Stimulated activated CD4-positive, alpha-beta T cell treated with anti-CD3 and anti-CD28 coated beads, Interleukin-1b, Interleukin-23, amount 100 ng/mL, for 1 hour (primary cell): ENCODE results near the gene CDKL2.
"Not testable (repeated sequence)": the region's sequence is repeated elsewhere in the genome, so short reads cannot be mapped to it uniquely, and the experiment has no call there.

Experiments used
- DNase-seq, 2 donors: peaks; one replicate each; pipeline ENCODE4 v3.0.0-alpha.2; 2020; ENCODE audit warnings: low read depth in 2 of 2

CDKL2 gene

DNA sequence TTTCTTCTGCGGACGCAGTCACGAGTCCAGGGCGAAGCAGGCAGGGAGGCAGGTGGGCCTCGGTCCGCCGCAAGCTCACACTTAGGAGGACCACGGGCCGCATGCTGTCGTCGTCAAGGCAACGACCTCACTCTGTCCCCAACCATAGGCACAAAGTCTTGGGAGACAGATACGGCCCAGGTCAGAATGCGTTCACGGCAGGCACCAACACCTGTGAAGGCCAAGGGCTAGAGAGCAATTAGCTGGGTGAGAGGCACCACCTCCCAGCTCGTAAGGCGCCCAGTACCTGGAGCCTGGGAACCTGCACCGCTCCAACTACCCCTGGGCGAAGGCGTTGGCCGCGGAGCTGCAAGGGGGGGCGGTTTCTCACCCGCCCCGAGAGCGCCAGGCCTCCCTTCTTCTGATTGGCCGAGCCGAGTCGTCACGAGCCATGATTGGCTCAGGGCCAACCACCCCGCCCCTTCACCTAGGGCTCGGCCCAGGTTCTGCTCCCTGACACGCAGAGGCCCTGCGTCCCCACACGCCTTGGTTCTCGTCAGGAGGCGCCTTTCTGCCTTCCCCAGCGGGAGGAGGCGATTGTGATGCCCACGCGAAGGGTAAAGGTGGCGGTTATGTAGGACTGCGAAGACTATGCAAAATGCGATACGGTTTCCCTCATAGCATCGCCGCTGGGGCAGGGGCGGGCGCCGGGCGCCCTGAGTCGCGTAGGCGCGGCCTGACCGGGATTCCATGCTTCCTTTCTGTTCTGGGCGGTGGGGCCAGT lies at the start of gene CDKL2:
TSS of gene CDKL2 (minus strand) at position 355 of the 763 bp plus-strand sequence. CDS start 4,540 bp downstream, outside the sequence.
- DNase-seq: peak; percentile 82 to 85

DNA sequence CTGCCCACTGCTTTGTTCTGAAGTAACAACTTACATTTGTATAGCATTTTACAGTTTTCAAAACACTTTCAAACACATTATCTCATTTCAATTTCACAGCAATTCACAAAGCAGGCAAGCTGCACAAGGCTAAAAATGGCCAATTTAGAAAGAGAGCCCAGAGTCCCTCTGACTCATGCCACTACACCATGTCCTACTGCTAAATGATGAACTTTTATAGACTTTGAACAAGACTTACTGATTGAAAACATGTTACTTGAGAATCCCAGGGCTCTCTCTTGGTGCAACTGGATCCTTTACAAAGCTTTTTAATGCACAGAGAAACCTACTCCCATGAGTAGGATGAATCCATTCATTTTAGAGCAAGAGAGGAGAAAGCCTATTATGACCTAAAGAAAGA lies 48.6 kb upstream of the CDKL2 start:
- DNase-seq: no peak

DNA sequence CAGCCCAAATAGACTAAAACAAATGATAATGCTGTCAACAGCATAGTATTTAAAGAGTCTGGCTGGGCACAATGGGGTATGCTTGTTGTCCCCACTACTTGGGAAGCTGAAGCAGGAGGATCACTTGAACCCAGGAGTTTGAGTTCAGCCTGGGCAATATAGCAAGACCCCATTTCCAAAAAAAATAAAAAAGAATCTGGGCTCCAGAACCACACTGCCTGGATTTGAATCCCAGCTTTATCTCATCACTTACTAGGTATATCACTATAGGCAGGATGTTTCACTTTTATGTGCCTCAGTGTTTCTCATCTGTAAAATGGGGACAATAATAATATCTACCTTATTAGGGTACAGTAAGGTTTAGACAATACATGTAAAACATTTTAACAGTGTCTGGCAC lies 48.1 kb upstream of the CDKL2 start:
- no peak for DNase-seq

DNA sequence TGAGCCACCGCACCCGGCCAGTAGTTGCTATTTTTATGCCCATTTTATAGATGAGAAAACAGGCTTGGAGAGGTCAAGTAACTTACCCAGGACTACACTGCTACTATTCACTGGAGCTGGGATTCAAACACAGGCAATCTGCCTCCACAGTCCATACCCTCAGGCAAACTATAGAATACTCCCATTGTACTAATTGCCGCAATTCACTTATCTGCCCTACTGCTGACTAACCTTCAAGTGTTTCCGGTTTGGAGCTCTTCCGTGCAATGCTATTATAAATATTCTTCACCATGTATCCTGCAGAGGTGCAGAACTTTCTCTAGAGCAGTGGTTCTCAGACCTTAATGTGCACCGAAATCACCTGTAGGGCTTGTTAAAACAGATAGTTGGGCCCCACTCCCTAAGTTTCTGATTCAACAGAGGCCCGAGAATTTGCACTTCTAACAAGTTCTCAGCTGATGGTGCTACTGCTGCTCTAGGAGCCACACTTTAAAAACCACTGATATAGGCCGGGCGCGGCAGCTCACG lies 44.7 kb upstream of the CDKL2 start:
- DNase-seq: no peak

DNA sequence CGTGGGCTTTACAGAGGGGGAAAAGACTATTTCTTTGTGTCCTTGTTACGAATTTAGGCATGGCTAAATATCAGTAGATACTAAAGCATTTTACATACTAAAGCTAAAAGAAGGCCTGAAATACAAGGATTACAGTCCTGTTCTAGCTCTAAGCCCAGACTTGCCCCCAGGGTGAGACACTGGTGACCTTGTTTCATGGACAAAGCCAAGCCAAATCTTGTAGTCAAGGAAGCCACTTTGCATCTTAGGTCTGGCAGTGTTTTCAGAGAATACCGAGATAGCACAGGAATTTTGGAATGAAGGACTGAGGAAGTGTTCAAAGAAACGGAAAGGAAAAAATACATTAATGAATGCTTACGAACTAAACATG lies 43.6 kb upstream of the CDKL2 start:
- DNase-seq: no peak

DNA sequence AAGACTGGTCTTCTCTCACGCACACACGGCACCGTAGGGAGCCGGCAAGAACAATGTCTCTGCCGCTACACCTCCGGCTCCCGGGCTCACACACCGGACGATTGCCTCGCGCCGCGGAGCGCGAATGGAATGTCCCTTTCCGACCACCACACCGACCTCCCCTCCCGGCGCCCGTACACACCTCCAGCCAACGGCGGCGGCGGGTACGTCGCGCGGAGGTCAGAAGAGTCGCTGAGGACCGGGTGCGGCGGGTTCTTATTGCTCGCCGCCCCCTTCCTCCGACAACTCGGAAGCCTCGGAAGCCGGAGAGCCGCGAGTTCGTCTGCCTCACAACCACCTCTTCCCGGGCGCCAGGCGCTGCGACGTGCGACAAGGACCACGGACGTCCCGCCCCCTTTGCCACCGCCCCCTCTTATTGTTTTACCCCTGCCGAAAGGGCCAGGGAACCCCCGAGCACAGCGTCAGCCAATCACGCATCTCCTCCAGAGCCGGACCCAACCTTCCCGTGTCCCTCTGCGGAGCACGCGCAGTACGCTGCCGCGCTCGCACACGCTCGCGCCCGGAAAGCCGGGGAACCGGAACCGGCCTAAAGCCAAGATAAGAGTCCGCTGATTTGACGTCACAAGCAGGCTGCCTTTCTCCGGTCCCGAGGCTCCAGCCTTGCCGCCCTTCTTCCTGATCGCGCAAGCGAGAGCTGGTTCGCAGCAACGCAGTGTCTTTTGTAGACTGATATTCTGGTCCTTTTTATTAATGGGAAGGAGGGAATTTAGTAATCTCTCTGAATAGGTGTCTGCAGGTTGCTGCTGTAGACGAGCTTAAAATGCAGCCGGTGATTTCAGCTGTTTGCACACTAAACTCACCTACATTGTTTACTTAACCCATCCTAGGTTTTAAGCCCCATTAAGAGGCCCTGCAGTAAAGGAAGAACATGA lies 43.0 kb upstream of the CDKL2 start, which contains the start of gene G3BP2:
TSS of gene G3BP2 (minus strand) at position 385 of the 932 bp plus-strand sequence. CDS start 11,386 bp downstream, outside the sequence.
- peak; percentile 93 to 96 for DNase-seq

DNA sequence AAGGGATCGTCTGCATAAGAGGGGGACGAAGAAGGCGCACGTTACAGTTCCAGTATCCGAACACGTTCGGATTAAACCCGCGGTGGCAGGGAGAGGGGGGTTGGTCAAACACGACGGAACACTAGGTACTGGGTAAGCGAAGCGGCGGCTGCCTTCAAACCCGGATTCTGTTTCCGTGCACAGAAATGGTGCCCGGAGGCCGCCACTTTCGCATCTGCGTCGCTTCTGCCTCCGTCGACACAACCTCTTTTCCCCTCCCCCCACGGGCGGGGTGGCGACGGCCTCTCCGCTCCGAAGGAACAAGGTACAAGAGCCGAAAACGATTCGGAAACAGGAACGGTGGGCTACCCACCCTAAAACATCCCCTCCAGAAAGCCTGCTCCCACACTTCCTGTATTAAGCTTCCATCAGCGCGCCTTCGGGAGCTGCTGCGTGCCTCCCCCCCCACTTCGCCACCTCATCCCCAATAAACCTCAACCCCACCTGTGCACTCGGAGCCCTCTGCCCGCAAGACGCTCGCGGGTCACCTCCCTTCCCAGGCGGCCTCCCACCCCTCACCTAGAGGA lies 42.2 kb upstream of the CDKL2 start:
- peak; percentile 45 to 71 for DNase-seq

DNA sequence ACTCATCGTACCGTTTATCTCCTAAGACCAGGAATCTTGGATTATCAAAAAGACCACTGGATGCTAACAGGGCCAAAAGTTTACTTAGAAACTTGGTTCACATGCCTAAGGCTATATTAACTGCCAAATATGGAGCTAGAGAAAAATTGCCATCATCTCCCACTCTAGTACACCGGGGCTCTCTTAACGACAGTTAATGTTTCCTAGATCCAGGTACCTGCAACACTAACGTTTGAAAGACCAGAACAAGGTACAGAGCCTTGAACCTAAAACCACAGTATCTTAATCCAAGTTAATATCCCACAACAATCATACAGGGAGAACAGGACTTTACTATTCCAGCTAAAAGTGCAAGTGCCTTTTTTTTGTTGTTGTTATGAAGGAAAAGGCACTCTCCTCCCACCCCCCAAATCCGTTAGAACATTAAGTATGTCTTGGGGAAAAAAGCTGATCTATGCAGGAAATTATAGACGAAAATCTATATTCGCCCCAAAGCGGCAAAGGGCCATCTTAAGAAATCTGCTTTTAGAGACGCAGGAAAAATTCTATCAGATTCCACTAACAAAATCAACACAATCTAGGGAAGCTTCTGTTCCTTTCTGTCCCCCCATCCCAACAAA lies 41.6 kb upstream of the CDKL2 start:
- no peak for DNase-seq

DNA sequence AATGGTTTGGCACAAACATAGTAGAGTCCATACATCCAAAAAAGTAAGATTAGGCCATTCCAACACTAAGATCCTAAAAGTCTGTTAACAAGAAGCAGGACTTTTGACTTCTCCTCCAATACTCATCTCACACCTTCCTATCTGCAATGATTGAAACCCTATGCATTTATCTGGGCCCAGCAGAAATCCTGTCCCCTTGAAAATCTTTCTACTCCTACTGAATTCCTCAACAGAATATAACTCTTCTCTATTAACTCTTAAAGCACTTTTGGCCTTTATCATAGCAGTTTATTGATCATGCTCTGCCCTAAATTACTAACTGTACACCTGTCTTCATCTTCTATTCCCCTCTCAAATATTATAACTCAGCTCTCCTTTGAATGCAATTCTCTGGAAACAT lies 38.3 kb upstream of the CDKL2 start:
- no peak for DNase-seq

DNA sequence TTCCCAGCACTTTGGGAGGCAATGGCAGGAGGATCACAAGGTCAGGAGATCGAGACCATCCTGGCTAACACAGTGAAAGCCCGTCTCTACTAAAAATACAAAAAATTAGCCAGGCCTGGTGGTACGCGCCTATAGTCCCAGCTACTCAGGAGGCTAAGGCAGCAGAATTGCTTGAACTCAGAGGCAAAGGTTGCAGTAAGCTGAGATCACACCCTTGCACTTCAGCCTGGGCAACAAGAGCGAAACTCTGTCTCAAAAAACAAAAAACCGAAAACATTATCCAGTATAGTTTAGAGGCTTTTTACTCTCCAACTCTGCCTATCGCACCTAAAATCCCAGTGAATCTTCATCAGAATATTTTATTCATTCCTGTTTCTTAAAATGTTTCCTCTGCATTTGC lies 37.3 kb upstream of the CDKL2 start:
- not testable (repeated sequence) for DNase-seq

DNA sequence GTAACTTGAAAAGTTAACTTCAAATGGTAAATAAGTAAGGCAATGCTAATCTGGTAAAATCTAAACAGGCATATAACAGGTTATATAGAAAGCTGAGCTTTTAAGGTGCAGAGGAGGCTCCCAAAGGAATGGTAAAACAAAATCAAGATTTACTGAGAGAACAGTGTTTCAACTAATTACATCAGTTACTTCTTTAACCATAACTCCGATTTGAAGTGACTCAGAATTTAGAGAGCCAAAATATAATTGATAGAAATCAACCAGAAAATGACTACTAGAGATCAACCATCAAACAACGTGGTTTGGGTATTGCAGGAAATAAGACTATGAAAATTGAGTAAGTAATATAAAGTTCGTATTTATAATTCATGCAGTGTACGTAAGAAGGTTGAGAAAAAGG lies 36.0 kb upstream of the CDKL2 start:
- no peak for DNase-seq

DNA sequence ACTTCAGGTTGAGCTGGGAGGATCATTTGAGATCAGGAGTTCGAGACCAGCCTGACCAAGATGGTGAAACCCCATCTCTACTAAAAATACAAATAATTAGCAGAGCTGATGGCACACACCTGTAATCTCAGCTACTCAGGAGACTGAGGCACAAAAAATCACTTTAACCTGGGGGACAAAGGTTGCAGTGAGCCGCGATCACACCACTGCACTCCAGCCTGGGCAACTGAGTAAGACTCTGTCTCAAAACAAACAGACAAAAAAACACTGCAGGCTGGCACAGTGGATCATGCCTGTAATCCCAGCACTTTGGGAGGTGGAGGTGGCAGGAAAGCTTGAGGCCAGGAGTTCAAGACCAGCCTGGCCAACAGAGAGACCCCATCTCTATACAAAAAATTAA lies 34.3 kb upstream of the CDKL2 start:
- DNase-seq: not testable (repeated sequence)

DNA sequence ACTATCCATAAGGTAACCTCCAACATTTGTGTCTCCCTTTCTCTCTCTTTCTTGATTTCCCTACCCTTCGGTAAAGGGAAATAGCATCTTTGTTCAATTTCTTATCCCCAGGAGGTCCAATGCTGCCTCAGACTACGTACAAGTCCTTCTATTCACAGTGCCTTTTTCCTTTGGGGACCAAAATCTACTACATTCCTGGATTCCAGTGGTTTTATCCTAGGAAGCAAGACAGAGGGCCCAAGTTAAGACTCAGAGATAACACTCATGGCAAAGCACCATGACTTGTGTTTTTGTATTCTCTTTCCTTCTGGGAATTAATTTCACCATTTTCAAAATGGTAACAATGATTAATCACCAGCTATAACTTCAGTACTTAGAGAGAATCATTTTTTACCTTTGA lies 32.3 kb upstream of the CDKL2 start:
- DNase-seq: no peak

DNA sequence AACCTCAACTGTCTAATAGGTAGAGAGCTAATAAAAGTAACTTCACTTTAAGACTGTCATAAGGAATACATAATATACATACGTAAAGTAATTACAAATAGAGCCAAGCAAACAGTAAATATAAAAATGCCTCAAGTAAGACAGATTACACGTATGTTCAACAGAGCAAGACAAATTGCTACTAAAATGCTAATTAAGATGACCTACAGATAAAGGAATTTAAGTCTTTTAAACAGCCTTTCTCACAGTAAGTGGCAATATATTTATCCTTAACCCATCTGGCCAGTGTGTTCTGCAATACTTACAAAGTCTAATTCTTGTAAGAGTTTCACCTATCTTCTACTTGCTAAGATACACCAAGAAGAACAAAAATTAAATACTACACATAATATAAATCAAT lies 30.2 kb upstream of the CDKL2 start:
- DNase-seq: no peak

DNA sequence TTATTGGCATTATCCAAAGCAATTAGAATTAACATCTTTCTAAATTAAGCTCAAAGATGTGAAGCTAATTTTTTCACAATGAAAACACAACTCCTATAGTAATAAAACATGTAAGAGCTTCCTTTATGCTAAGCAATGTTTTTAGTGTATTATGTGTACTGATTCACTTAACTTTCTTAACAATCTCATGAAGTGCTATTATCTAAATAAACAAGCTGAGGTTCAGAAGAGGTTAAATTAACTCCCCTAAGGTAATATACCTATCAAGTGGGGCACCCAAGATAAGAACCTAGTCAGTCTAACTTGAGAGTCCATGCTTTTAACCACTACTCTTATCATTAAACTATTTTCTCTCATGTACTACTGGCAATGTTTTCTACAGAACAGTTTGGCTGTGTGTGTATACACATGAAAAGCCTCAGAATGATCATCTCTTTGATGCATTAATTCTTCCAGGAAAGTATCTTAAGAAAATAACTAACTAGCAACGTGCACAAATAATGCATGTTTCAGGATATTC lies 29.2 kb upstream of the CDKL2 start:
- no peak for DNase-seq

DNA sequence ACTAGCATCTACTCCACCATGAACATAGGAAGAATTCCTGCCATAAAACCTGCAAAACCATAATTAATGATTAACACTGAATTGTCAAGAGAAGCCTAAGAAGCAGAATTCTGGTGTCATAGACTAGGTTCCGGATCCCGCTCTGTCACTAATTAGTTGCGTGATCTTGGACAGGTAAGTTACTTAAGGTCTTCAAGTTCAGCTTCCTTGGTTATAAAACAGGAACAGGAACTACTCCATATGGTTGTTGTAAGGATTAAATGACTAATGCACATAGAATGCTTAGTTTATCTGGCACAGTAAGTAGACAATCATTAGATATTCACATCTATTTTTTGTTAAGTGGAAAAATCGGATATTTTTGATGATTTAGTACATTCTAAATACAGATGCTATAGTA lies 28.5 kb upstream of the CDKL2 start:
- no peak for DNase-seq

DNA sequence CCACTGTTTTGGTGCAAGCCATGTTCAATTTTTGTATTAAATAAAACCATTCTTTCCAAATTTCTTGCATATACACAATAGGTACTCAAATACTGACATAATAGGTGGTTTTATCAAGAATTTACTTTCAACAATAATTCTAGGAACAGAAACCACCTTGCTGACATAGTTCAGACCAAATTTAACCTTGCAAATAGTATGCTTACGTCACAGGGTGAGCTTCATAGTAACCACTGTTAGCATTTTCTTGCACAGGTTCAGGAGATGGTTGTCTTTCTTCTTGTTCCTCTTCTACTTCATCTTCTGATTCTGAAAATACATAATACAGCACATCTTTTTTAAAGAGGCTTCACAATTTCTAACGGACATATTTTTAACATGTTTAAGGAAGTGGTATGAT lies 25.2 kb upstream of the CDKL2 start:
- no peak for DNase-seq

DNA sequence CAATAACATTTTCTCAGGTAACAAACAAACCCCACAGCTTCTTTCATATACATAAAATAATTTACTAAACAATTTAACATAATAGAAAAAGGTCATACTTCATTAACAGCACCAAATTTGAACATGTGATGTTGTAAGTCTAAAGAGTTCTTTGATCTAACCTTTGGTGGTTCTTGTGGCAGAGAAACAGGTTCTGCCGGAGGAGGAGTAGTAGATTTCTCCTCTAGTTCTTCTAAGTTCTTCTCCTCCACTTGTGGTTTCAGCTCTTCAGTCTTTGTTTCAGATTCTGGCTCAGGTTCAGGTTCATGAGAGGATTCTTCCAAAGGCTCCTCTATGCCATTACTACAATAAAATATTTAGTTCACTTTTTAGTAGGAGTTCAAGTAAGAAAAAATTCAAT lies 24.6 kb upstream of the CDKL2 start:
- DNase-seq: no peak

DNA sequence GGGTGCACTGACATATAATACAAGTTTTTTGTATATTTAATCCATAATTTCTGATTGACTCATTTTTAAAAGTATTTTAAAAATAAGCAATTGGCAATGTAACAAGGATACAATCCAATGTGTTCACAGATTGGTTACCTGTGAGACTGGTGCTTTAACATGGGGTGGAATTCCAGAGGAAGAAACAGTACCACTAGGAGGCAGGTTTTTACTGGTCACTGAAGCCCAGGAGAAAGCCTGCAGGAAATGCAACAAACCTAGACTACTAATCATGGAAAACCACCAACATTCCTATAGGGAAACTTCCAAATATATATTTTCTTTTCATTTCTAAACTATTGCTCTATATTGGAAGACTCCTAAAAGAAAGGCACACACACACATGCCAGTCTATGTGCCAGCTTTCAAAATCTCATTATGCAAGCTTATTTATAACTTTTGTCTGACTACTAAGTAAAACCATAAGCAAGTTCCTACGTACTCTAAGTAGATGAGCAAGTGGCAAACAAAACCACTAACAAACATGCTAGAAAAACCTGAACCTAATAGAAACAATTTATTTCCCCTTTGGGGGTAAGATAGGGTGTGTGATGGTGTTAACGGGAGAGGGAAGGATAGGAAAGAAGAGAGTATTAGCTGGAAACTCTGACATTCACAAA lies 23.6 kb upstream of the CDKL2 start:
- DNase-seq: no peak

DNA sequence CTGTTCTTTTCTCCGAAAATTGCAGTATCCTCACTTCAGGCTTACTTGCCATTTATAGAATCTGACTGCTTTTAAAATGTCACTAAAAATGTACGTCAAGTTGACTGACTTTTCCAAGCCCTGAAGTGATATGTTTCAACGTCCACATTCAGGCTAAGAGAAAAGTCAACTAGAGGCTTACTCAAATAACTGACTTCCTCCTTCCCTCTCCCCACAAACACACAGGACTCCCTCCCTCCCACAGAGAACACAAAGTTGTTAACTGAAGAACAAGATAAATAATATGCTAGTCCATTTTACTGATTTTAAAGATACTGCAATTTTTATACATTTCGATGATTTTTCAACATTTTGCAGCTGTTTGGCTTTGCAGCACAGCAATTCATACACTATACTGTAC lies 13.8 kb upstream of the CDKL2 start:
- no peak for DNase-seq

DNA sequence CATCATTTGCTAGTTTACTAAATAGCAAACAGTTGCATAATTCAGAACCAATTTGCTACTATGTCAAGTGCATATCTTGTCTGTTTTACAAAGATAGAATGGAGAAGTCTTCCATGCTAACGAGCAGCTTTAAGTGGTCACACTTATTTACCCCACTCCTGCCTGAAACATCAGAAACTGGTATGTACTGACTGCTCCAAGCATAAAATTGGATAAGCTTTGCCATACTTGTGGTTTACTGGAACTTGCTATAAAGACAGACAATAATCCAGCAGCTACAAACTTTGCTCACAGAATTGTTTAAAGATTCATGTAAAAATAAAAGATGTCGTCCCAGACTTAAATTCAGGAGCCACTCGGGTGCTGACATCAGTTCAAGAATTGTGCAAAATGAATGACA lies 13.3 kb upstream of the CDKL2 start:
- DNase-seq: no peak
